Right lobe of liver (tissue), 4 donors: ENCODE results near the gene HCRT.

Source experiments
- CTCF ChIP-seq, 4 donors: fragments of 200-600 bp in 3 of 4; fragments of 450-650 bp in 1 of 4; IDR thresholded peaks; one replicate each; pipeline versions ENCODE4 v1.5.1 to v1.8.0; 2016 to 2022; ENCODE audit warnings: antibody characterized with exemption in 4 of 4, mild to moderate bottlenecking in 2 of 4
- POLR2A ChIP-seq: fragments of 450-650 bp; IDR thresholded peaks from one replicate; pipeline ENCODE4 v1.6.1; 2017; ENCODE audit warnings: antibody characterized with exemption, mild to moderate bottlenecking
- donor health status: DM: no; HTN: no; CAD: no.
- donor health status: DM: no; HTN: no; CAD: no.
- donor health status: DM: no; HTN: yes; CAD: no.

GRCh38 chr17:42155614-42156045, 29.6 kb downstream of the HCRT start:
- TF ChIP-seq POLR2A (no peak), CTCF (IDR thresholded peaks at IDR 0.05) (no peak)
